Astrocyte (in vitro differentiated cells and primary cell): ENCODE data around the gene FAM120B. TPM values are rescaled to one million over a fixed set of nuclear protein-coding genes. Genes with fewer than 3 reads are reported as not detected.

Source experiments
- DNase-seq: peaks from one replicate; pipeline ENCODE4 v3.0.0-alpha.2; 2010; ENCODE audit warnings: low read depth
- FAIRE-seq: peaks from 2 replicates; lab custom pipeline; 2011; peaks lifted over from hg19 to GRCh38; lab: Jason Lieb, UNC
- H2AFZ ChIP-seq: 2 replicates; pipeline ENCODE4 v1.6.0; 2012; ENCODE audit warnings: low read depth, low read length, inconsistent platforms
- H3K27ac ChIP-seq: 2 replicates; pipeline ENCODE4 v1.5.1; 2011; ENCODE audit warnings: low read depth, low read length, inconsistent platforms
- H3K27me3 ChIP-seq: 2 replicates; pipeline ENCODE4 v1.6.0; 2011; ENCODE audit warnings: low read length, inconsistent platforms; ENCODE audit not compliant: insufficient read depth
- H3K36me3 ChIP-seq: 2 replicates; pipeline ENCODE4 v1.5.1; 2011; ENCODE audit warnings: low read length, inconsistent platforms; ENCODE audit not compliant: insufficient read depth
- H3K4me1 ChIP-seq: 2 replicates; pipeline ENCODE4 v1.5.1; 2011; ENCODE audit warnings: low read length, inconsistent platforms; ENCODE audit not compliant: insufficient read depth
- H3K4me2 ChIP-seq: 2 replicates; pipeline ENCODE4 v1.6.0; 2012; ENCODE audit warnings: low read length, inconsistent platforms
- H3K4me3 ChIP-seq: 2 replicates; pipeline ENCODE4 v1.5.1; 2011; ENCODE audit warnings: low read depth, mild to moderate bottlenecking, low read length, inconsistent platforms; ENCODE audit not compliant: insufficient read depth
- H3K79me2 ChIP-seq: 2 replicates; pipeline ENCODE4 v1.6.0; 2012; ENCODE audit warnings: mild to moderate bottlenecking, low read length, inconsistent platforms; ENCODE audit not compliant: insufficient read depth
- H3K9ac ChIP-seq: 2 replicates; pipeline ENCODE4 v1.6.0; 2012; ENCODE audit warnings: mild to moderate bottlenecking, low read length, inconsistent platforms
- H3K9me3 ChIP-seq: 2 replicates; pipeline ENCODE4 v1.5.1; 2012; ENCODE audit warnings: low read depth, mild to moderate bottlenecking, low read length, inconsistent platforms; ENCODE audit not compliant: insufficient read depth
- H4K20me1 ChIP-seq: 2 replicates; pipeline ENCODE4 v1.6.0; 2012; ENCODE audit warnings: low read length, inconsistent platforms; ENCODE audit not compliant: insufficient read depth
- H3K27ac Mint-ChIP-seq: one replicate; pipeline ENCODE4 v1.8.0; 2021; ENCODE audit warnings: mild to moderate bottlenecking, mixed read lengths; ENCODE audit not compliant: unreplicated experiment
- H3K27me3 Mint-ChIP-seq: one replicate; pipeline ENCODE4 v1.8.0; 2021; ENCODE audit warnings: low read depth, mixed read lengths; ENCODE audit not compliant: unreplicated experiment
- H3K36me3 Mint-ChIP-seq: one replicate; pipeline ENCODE4 v1.8.0; 2021; ENCODE audit warnings: low read depth, mixed read lengths; ENCODE audit not compliant: unreplicated experiment
- H3K4me1 Mint-ChIP-seq: one replicate; pipeline ENCODE4 v1.8.0; 2021; ENCODE audit warnings: low read depth, mixed read lengths; ENCODE audit not compliant: unreplicated experiment
- H3K4me3 Mint-ChIP-seq: one replicate; pipeline ENCODE4 v1.8.0; 2021; ENCODE audit warnings: mild to moderate bottlenecking, moderate library complexity, mixed read lengths; ENCODE audit not compliant: unreplicated experiment
- H3K9me3 Mint-ChIP-seq: one replicate; pipeline ENCODE4 v1.8.0; 2021; ENCODE audit warnings: mild to moderate bottlenecking, mixed read lengths; ENCODE audit not compliant: unreplicated experiment
- EZH2 ChIP-seq: IDR thresholded peaks from 2 replicates; pipeline ENCODE4 v1.6.1; 2012; ENCODE audit warnings: mild to moderate bottlenecking, low read length, inconsistent platforms; ENCODE audit not compliant: insufficient read depth
- total RNA-seq: library from RNA; stranded (reverse); gene quantifications from 2 replicates; pipeline ENCODE4 v1.2.1, GENCODE V29; 2021
- TF ChIP-seq, protein P1 (sequence below): IDR thresholded peaks from 2 replicates; pipeline ENCODE4 v1.5.1; 2011; ENCODE audit warnings: low read depth, mild to moderate bottlenecking, inconsistent platforms, low read length, moderate library complexity; ENCODE audit not compliant: insufficient read depth

The FAM120B gene
- total RNA-seq, 1 donor from 2014 or later: 29.8 TPM

DNA sequence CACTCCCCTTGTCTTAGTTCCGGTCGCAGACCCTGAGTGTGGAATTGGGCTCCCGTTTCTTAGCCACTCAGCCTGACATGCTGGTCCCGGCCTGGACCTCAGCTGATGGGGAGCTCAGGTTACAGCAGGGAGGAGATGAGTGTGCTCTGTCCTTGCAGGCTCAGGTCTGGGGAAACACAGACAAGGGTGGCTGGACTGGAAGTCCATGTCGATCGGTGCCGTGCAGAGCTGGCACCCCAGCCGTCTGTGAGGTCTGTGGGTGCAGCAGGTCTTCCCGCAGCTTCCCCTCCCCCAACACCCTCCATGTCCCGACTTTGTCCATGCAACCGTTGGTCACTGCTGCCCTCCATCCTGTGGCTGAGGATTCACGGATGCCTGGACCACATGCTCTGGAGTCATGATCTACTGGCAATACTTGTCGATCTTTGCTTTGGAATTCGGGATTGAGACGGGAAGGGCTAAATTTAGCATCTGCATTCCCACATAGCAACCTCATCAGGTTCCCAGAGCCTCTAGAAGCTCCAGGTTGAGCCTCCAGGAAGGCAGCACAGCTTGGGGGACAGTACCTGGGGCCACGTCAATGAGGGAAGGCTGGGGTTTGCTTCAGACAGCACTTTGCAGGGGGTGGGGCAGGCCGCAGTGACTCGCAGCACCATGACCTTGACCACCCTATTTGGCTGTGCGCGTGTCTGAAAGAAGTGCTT lies 127.7 kb downstream of the FAM120B start:
- no peak overlapping the region for H3K27ac ChIP-seq
- TF ChIP-seq, protein P1, sequence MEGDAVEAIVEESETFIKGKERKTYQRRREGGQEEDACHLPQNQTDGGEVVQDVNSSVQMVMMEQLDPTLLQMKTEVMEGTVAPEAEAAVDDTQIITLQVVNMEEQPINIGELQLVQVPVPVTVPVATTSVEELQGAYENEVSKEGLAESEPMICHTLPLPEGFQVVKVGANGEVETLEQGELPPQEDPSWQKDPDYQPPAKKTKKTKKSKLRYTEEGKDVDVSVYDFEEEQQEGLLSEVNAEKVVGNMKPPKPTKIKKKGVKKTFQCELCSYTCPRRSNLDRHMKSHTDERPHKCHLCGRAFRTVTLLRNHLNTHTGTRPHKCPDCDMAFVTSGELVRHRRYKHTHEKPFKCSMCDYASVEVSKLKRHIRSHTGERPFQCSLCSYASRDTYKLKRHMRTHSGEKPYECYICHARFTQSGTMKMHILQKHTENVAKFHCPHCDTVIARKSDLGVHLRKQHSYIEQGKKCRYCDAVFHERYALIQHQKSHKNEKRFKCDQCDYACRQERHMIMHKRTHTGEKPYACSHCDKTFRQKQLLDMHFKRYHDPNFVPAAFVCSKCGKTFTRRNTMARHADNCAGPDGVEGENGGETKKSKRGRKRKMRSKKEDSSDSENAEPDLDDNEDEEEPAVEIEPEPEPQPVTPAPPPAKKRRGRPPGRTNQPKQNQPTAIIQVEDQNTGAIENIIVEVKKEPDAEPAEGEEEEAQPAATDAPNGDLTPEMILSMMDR: no peak
- TF ChIP-seq EZH2: no peak
- Mint-ChIP-seq H3K36me3 (no peaks in the 10 kb centered on the region), H3K4me3 (no peak overlapping the region), H3K27me3 (no peaks in the 10 kb centered on the region), H3K4me1 (peaks cover 17% of the 10 kb centered on the region), H3K27ac (no peak overlapping the region), H3K9me3 (no peaks in the 10 kb centered on the region)
- no peaks in the 10 kb centered on the region for H3K79me2 ChIP-seq
- H3K36me3 ChIP-seq: no peaks in the 10 kb centered on the region
- no peak overlapping the region for H2AFZ ChIP-seq
- H3K4me3 ChIP-seq: no peak overlapping the region
- H3K9me3 ChIP-seq: peaks cover 2% of the 10 kb centered on the region
- no peaks in the 10 kb centered on the region for H4K20me1 ChIP-seq
- H3K4me2 ChIP-seq: no peak overlapping the region
- no peak overlapping the region for H3K9ac ChIP-seq
- FAIRE-seq: no peak
- no peak for DNase-seq
- peaks cover 16% of the 10 kb centered on the region for H3K4me1 ChIP-seq
- no peaks in the 10 kb centered on the region for H3K27me3 ChIP-seq

- H3K36me3 ChIP-seq: no peaks in the 10 kb centered on the region
- FAIRE-seq (no peak), DNase-seq (no peak)
- Mint-ChIP-seq H3K27ac (no peak overlapping the region), H3K36me3 (no peaks in the 10 kb centered on the region), H3K27me3 (no peaks in the 10 kb centered on the region), H3K9me3 (no peaks in the 10 kb centered on the region), H3K4me1 (peaks cover 17% of the 10 kb centered on the region), H3K4me3 (no peak overlapping the region)
- no peak for TF ChIP-seq EZH2
- TF ChIP-seq, protein P1: no peak
- no peak overlapping the region for H2AFZ ChIP-seq
- peaks cover 2% of the 10 kb centered on the region for H3K9me3 ChIP-seq
- H3K4me1 ChIP-seq: peaks cover 21% of the 10 kb centered on the region
- H3K9ac ChIP-seq: no peak overlapping the region
- H4K20me1 ChIP-seq: no peaks in the 10 kb centered on the region
- no peak overlapping the region for H3K4me3 ChIP-seq
- H3K4me2 ChIP-seq: no peak overlapping the region
- H3K79me2 ChIP-seq: no peaks in the 10 kb centered on the region
- H3K27me3 ChIP-seq: no peaks in the 10 kb centered on the region
- H3K27ac ChIP-seq: no peak overlapping the region
Measured at GRCh38 chr6:170434821-170435155, 128.2 kb downstream of the FAM120B start.

- no peak for FAIRE-seq
Measured at GRCh38 chr6:170435766-170436165, 129.2 kb downstream of the FAM120B start.

More at GRCh38 chr6:170435766-170436165, 129.2 kb downstream of the FAM120B start:
- Histone ChIP-seq H3K27me3 (no peaks in the 10 kb centered on the region), H3K9ac (no peak overlapping the region), H2AFZ (no peak overlapping the region), H3K36me3 (no peaks in the 10 kb centered on the region), H3K9me3 (peaks cover 2% of the 10 kb centered on the region), H3K4me2 (no peak overlapping the region), H3K27ac (no peak overlapping the region), H4K20me1 (no peaks in the 10 kb centered on the region), H3K4me3 (no peak overlapping the region), H3K4me1 (peaks cover 25% of the 10 kb centered on the region), H3K79me2 (no peaks in the 10 kb centered on the region)
- no peaks in the 10 kb centered on the region for H3K36me3 Mint-ChIP-seq
- TF ChIP-seq, protein P1: no peak
- TF ChIP-seq EZH2: no peak
- no peaks in the 10 kb centered on the region for H3K27me3 Mint-ChIP-seq
- no peak for DNase-seq
- peaks cover 23% of the 10 kb centered on the region for H3K4me1 Mint-ChIP-seq
- H3K9me3 Mint-ChIP-seq: no peaks in the 10 kb centered on the region
- no peak overlapping the region for H3K27ac Mint-ChIP-seq
- H3K4me3 Mint-ChIP-seq: no peak overlapping the region
